ENCODE measurements around the gene REC114. TPM values are rescaled to one million over a fixed set of nuclear protein-coding genes. Genes with fewer than 3 reads are reported as not detected.

Gene REC114
- total RNA-seq, 4 donors from 2014 or later = not detected

- TF ChIP-seq CTCF (IDR thresholded peaks at IDR 0.05) (no peak), POLR2A (IDR thresholded peaks at IDR 0.05) (no peak)
- Histone ChIP-seq H3K9me3 (no peaks in the 10 kb centered on the region), H3K27ac (no peak overlapping the region), H3K4me1 (no peaks in the 10 kb centered on the region), H3K36me3 (no peaks in the 10 kb centered on the region), H3K4me3 (no peak overlapping the region), H3K27me3 (no peaks in the 10 kb centered on the region)
- intact Hi-C loops (cut with DNase I; ENCODE audit: low total_unique reads) = no loop called here
- DNase-seq = no peak
These were observed 31.8 kb downstream of the REC114 start for GRCh38 chr15:73474785-73475184.

- Histone ChIP-seq H3K27me3 (no peaks in the 10 kb centered on the region), H3K9me3 (no peaks in the 10 kb centered on the region), H3K27ac (no peak overlapping the region), H3K36me3 (no peaks in the 10 kb centered on the region), H3K4me1 (no peaks in the 10 kb centered on the region), H3K4me3 (no peak overlapping the region)
- TF ChIP-seq CTCF (IDR thresholded peaks at IDR 0.05) = no peak
- TF ChIP-seq POLR2A (IDR thresholded peaks at IDR 0.05) = no peak
- DNase-seq = no peak
- intact Hi-C loops (cut with DNase I; ENCODE audit: low total_unique reads) = no loop called here
These were observed 33.8 kb downstream of the REC114 start for GRCh38 chr15:73476704-73477216.

- TF ChIP-seq CTCF (IDR thresholded peaks at IDR 0.05) = no peak
- no peak for TF ChIP-seq POLR2A (IDR thresholded peaks at IDR 0.05)
- no peaks in the 10 kb centered on the region for H3K4me1 ChIP-seq
- intact Hi-C loops (cut with DNase I; ENCODE audit: low total_unique reads) = no loop called here
These were observed 37.1 kb downstream of the REC114 start for GRCh38 chr15:73480050-73480449.

GRCh38 chr15:73482166-73482565 is 39.2 kb downstream of the REC114 start:
- intact Hi-C loops (cut with DNase I; ENCODE audit: low total_unique reads) = no loop called here
- no peak for DNase-seq
- no peak overlapping the region for H3K27ac ChIP-seq
- H3K9me3 ChIP-seq = no peaks in the 10 kb centered on the region
- H3K4me1 ChIP-seq = no peaks in the 10 kb centered on the region
- TF ChIP-seq POLR2A (IDR thresholded peaks at IDR 0.05) = no peak
- no peak for TF ChIP-seq CTCF (IDR thresholded peaks at IDR 0.05)
- no peaks in the 10 kb centered on the region for H3K36me3 ChIP-seq
- no peak overlapping the region for H3K4me3 ChIP-seq
- H3K27me3 ChIP-seq = no peaks in the 10 kb centered on the region

More at GRCh38 chr15:73480050-73480449, 37.1 kb downstream of the REC114 start:
- Histone ChIP-seq H3K36me3 (no peaks in the 10 kb centered on the region), H3K4me3 (no peak overlapping the region), H3K27ac (no peak overlapping the region), H3K27me3 (no peaks in the 10 kb centered on the region), H3K9me3 (no peaks in the 10 kb centered on the region)
- no peak for DNase-seq

- H3K4me3 ChIP-seq = no peak overlapping the region
- H3K27ac ChIP-seq = no peak overlapping the region
- no peaks in the 10 kb centered on the region for H3K9me3 ChIP-seq
- intact Hi-C loops (cut with DNase I; ENCODE audit: low total_unique reads) = no loop called here
- no peaks in the 10 kb centered on the region for H3K4me1 ChIP-seq
- no peak for DNase-seq
- no peaks in the 10 kb centered on the region for H3K36me3 ChIP-seq
- H3K27me3 ChIP-seq = no peaks in the 10 kb centered on the region
- TF ChIP-seq CTCF (IDR thresholded peaks at IDR 0.05) (no peak), POLR2A (IDR thresholded peaks at IDR 0.05) (no peak)
These were observed 40.1 kb downstream of the REC114 start for GRCh38 chr15:73483053-73483452.

Measured in uterus (tissue), 4 donors.